Adrenal gland (tissue), 12 donors: ENCODE results near the gene MAP3K20. TPM values are rescaled to one million over a fixed set of nuclear protein-coding genes. Genes with fewer than 3 reads are reported as not detected.
"Not testable (repeated sequence)": the region's sequence is repeated elsewhere in the genome, so short reads cannot be mapped to it uniquely, and the experiment has no call there.

Experiments used
- DNase-seq, 7 donors: peaks; one replicate each; pipeline ENCODE4 v3.0.0-alpha.2; 2019 to 2020
- H3K27ac ChIP-seq, 5 donors: fragments of 200-600 bp; sonication (generic) in 4 of 5; 1 replicate in 3 of 5; 2 replicates in 2 of 5; pipeline versions ENCODE4 v1.5.1 to v1.8.0; 2016 to 2020; ENCODE audit warnings: mild to moderate bottlenecking in 1 of 5
- H3K27me3 ChIP-seq: fragments of 200-600 bp; 2 replicates; pipeline ENCODE4 v1.8.0; 2021
- H3K36me3 ChIP-seq, 2 donors: fragments of 200-600 bp; replicated peaks in 1 of 2; 1 replicate in 1 of 2; 2 replicates in 1 of 2; pipeline versions ENCODE4 v1.5.1 to v1.8.0; 2018 to 2022
- H3K4me1 ChIP-seq, 2 donors: fragments of 200-600 bp; replicated peaks in 1 of 2; 1 replicate in 1 of 2; 2 replicates in 1 of 2; pipeline versions ENCODE4 v1.5.1 to v1.8.0; 2018 to 2021
- H3K4me3 ChIP-seq, 4 donors: fragments of 200-600 bp; sonication (generic) in 3 of 4; one replicate each; pipeline ENCODE4 v1.5.1; 2016 to 2018
- H3K9me3 ChIP-seq, 3 donors: fragments of 200-600 bp; sonication (generic) in 1 of 3; replicated peaks in 1 of 3; 1 replicate in 2 of 3; 2 replicates in 1 of 3; pipeline versions ENCODE4 v1.5.1 to v1.8.0; 2016 to 2021
- CTCF ChIP-seq, 6 experiments: fragments of 450-650 bp in 4 of 6; fragments of 200-600 bp in 2 of 6; sonication (generic) in 1 of 6; IDR thresholded peaks; 1 replicate in 5 of 6; 2 replicates in 1 of 6; pipeline versions ENCODE4 v1.5.1 to v1.8.0; 2016 to 2021; ENCODE audit warnings: antibody characterized with exemption in 6 of 6, mild to moderate bottlenecking in 2 of 6, moderate library complexity in 1 of 6
- POLR2A ChIP-seq, 2 donors: fragments of 450-650 bp; IDR thresholded peaks; one replicate each; pipeline ENCODE4 v1.6.1; 2017; ENCODE audit warnings: antibody characterized with exemption in 2 of 2, mild to moderate bottlenecking in 2 of 2, moderate library complexity in 1 of 2
- WGBS, 4 donors: extraction: QIAGEN DNeasy Blood & Tissue Kit in 2 of 4; methylation state at CpG; one replicate each; pipeline versions ENCODE4 v1.1.5 to v1.1.7; 2013 to 2017; 5-methylcytosine and 5-hydroxymethylcytosine counted together
- intact Hi-C, 2 donors: fragments of 100-400 bp; cut with DNase I; formaldehyde crosslinking; loops; one replicate each; pipeline versions ENCODE4 v1.14.1 to v1.15.0; 2022 to 2023
- polyA plus RNA-seq, 3 donors: library from polyadenylated mRNA; stranded (reverse); fragments of 200-250 nt in 2 of 3; fragments of 350-450 nt in 1 of 3; fragmentation: Illumina TruSeq in 1 of 3; extraction: RNeasy Lipid Tissue Mini Kit (QIAGEN cat#74804) in 1 of 3; gene quantifications; one replicate each; pipeline ENCODE4 v1.2.3, GENCODE V29; 2013 to 2014
- total RNA-seq, 9 donors: library from RNA; depleted of rRNA in 4 of 9; stranded (reverse); fragments of >200 nt in 4 of 9; fragments of 120-200 nt in 1 of 9; fragmentation: NEBNext Ultra II Directional in 1 of 9; extraction: Animal tissue kit (Norgen Biotek cat#: 25700) in 1 of 9; gene quantifications; one replicate each; pipeline versions ENCODE4 v1.1.0 to v1.2.4, GENCODE V29; 2013 to 2023
- donor health status: healthy with polysubstance abuse.
- donor health status: Bipolar disorder and iron deficiency.
- donor health status: DM: yes; HTN: yes; CAD: no.
- donor health status: DM: no; HTN: no; CAD: no.
- donor health status: DM: no; HTN: no; CAD: no.
- donor health status: DM: yes; HTN: yes; CAD: no.

Gene MAP3K20
- total and polyA plus RNA-seq, 12 donors: 8.1 to 54.2 (median 25.4) TPM

GRCh38 chr2:173126819-173127218 is 51.2 kb downstream of the MAP3K20 start:
- H3K4me1 ChIP-seq: no peaks in the 10 kb centered on the region
- H3K27me3 ChIP-seq: no peaks in the 10 kb centered on the region

GRCh38 chr2:173128132-173128531 is 52.5 kb downstream of the MAP3K20 start:
- H3K4me3 ChIP-seq, H3K27me3 ChIP-seq, H3K4me1 ChIP-seq, DNase-seq, H3K27ac ChIP-seq, intact Hi-C loops, H3K36me3 ChIP-seq, H3K9me3 ChIP-seq: not testable (repeated sequence)
- 90 to 99% (median 97%) methylated on average over 5 of the region's 5 CpGs for WGBS, 4 donors

More at GRCh38 chr2:173126819-173127218, 51.2 kb downstream of the MAP3K20 start:
- Histone ChIP-seq H3K4me3 (no peak overlapping the region), H3K9me3 (no peaks in the 10 kb centered on the region), H3K27ac (no peak overlapping the region), H3K36me3 (no peaks in the 10 kb centered on the region)
- intact Hi-C loops: no loop called here
- WGBS, 4 donors: 67 to 75% (median 70%) methylated on average over 1 of the region's 1 CpG
- DNase-seq: no peak
- TF ChIP-seq CTCF (IDR thresholded peaks at IDR 0.05): no peak
- no peak for TF ChIP-seq POLR2A (IDR thresholded peaks at IDR 0.05)

DNA sequence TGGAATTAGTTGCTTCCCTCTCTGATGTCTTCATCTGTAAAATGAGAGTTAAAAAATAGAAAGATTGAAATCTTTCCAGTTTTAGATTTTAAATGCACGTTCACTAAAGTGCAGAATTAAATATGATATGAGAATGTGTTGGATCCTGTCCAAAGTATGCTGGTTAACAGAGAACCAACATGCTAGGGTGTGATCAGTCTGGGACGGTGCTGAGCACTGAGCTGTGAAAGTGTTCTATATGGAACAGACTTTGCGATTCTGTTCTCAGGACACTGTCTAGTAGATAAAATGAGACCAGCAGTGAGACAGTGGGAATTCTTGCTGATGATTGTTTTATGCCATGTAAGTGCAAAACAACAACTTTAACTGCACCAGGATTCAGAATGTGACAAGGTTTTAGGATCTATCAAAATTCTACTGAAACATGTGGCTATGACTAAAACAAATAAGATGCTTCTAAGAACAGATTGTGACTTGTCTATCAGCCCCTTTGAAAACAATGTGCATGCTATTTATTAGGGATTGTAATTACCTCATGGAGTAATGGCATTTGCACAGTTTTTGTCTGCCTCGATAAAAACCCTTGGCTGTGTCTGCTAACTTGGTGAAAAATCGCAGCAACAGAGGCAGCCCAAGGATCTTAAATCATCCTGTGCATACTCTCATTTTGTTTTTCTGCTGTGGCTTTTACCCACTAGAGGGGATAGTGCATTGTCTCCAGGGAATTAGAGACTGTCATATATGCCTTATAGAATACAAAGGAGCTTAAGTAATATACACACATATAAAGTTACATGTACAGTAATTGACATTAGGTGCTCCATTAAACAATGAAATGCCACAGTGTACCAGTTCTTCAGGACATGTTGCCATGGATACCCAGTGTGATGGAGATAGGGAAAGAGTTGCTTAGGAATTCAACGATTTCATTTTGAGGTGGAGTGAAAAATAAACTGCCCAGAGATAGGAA is 55.1 kb downstream of the MAP3K20 start:
- Histone ChIP-seq H3K27ac (no peak overlapping the region), H3K4me1 (no peaks in the 10 kb centered on the region), H3K27me3 (no peaks in the 10 kb centered on the region), H3K4me3 (no peak overlapping the region), H3K36me3 (no peaks in the 10 kb centered on the region), H3K9me3 (no peaks in the 10 kb centered on the region)
- TF ChIP-seq CTCF (IDR thresholded peaks at IDR 0.05) (no peak), POLR2A (IDR thresholded peaks at IDR 0.05) (no peak)
- 68 to 79% (median 74%) methylated on average over 6 of the region's 6 CpGs for WGBS, 4 donors
- no peak for DNase-seq
- intact Hi-C loops: no loop called here

- Histone ChIP-seq H3K27me3 (no peaks in the 10 kb centered on the region), H3K4me3 (no peak overlapping the region), H3K27ac (no peak overlapping the region), H3K9me3 (no peaks in the 10 kb centered on the region), H3K4me1 (no peaks in the 10 kb centered on the region), H3K36me3 (no peaks in the 10 kb centered on the region)
- WGBS, 4 donors: 88 to 96% (median 94%) methylated on average over 1 of the region's 1 CpG
- no peak for TF ChIP-seq CTCF (IDR thresholded peaks at IDR 0.05)
- TF ChIP-seq POLR2A (IDR thresholded peaks at IDR 0.05): no peak
- intact Hi-C loops: no loop called here
- no peak for DNase-seq
Observed at GRCh38 chr2:173132531-173132930, 56.9 kb downstream of the MAP3K20 start.
